ENCODE measurements around the gene ARIH1.

DNA sequence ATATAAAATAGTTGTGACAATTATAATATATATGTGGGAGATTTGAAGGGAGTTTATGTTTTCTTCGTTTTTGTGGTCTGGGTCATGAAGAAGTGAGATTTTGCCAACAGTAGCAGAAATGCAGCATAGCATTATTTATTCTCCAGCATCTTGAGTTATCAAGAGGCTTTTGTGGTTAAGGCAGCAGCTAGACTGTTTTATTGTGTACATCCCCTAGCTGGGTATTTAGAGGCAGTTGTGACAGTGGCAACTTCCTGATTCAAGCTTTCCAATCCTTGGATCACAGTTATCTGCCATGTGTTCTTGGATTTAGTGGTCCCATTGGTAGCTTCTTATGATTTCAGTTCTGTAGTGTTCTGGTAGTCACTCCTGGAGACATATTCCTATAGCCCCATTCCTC, 29.0 kb downstream of the ARIH1 start:
- TF ChIP-seq EZH2phosphoT487 (IDR thresholded peaks at IDR 0.05; ENCODE audit: insufficient read depth, low read depth), result no peak
- TF ChIP-seq EZH2 (IDR thresholded peaks at IDR 0.05; ENCODE audit: insufficient read depth, poor library complexity, severe bottlenecking), result no peak
